HL-60 (cell line): Measurements from ENCODE around the gene TMED8.

Experiments
- CTCF ChIP-seq: IDR thresholded peaks from one replicate; pipeline ENCODE4 v1.5.1; 2011; ENCODE audit warnings: low read length, control low read depth, inconsistent platforms; ENCODE audit not compliant: insufficient read depth
- POLR2AphosphoS5 ChIP-seq: IDR thresholded peaks from 2 replicates; pipeline ENCODE4 v1.6.1; 2012; ENCODE audit warnings: low read depth
- REST ChIP-seq: IDR thresholded peaks from 2 replicates; pipeline ENCODE4 v1.6.1; 2012; ENCODE audit warnings: low read depth; ENCODE audit not compliant: insufficient replicate concordance

GRCh38 chr14:77372304-77372841 lies 4.5 kb downstream of the TMED8 start:
- TF ChIP-seq CTCF (no peak), REST (no peak), POLR2AphosphoS5 (no peak)
